ENCODE data around the gene FEM1B. TPM values are rescaled to one million over a fixed set of nuclear protein-coding genes. Genes with fewer than 3 reads are reported as not detected.
"Not testable (repeated sequence)": the region's sequence is repeated elsewhere in the genome, so short reads cannot be mapped to it uniquely, and the experiment has no call there.

FEM1B gene
- total and polyA plus RNA-seq, 7 donors, result 11.4 to 64.2 (median 54.7) TPM

- TF ChIP-seq POLR2A (IDR thresholded peaks at IDR 0.05), result no peak
- TF ChIP-seq, protein P1, sequence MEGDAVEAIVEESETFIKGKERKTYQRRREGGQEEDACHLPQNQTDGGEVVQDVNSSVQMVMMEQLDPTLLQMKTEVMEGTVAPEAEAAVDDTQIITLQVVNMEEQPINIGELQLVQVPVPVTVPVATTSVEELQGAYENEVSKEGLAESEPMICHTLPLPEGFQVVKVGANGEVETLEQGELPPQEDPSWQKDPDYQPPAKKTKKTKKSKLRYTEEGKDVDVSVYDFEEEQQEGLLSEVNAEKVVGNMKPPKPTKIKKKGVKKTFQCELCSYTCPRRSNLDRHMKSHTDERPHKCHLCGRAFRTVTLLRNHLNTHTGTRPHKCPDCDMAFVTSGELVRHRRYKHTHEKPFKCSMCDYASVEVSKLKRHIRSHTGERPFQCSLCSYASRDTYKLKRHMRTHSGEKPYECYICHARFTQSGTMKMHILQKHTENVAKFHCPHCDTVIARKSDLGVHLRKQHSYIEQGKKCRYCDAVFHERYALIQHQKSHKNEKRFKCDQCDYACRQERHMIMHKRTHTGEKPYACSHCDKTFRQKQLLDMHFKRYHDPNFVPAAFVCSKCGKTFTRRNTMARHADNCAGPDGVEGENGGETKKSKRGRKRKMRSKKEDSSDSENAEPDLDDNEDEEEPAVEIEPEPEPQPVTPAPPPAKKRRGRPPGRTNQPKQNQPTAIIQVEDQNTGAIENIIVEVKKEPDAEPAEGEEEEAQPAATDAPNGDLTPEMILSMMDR (IDR thresholded peaks at IDR 0.05), result no peak
- TF ChIP-seq POLR2AphosphoS5 (IDR thresholded peaks at IDR 0.05), result no peak
- TF ChIP-seq EP300 (IDR thresholded peaks at IDR 0.05), result no peak
- 48 to 60% methylated on average over 6 of the region's 6 CpGs for WGBS, 2 donors
- H3K36me3 ChIP-seq, result no peaks in the 10 kb centered on the region
- intact Hi-C loops (cut with DNase I), result loop anchor here (5.0 kb wide), 1 partner anchor 712 kb away; the partner anchor contains the start of gene C15orf61
- peaks cover 0 to 7% (median 7%) of the 10 kb centered on the region in 4 donors for H3K4me1 ChIP-seq
- no peak overlapping the region for H3K27ac ChIP-seq
- H3K9me3 ChIP-seq, result no peaks in the 10 kb centered on the region
- no peaks in the 10 kb centered on the region for H3K27me3 ChIP-seq
- no peak overlapping the region for H3K4me3 ChIP-seq
- no peak for DNase-seq
These were observed 43.5 kb upstream of the FEM1B start for GRCh38 chr15:68234060-68234459.

GRCh38 chr15:68234520-68234919, 43.0 kb upstream of the FEM1B start:
- H3K27ac ChIP-seq, H3K9me3 ChIP-seq, H3K27me3 ChIP-seq, DNase-seq, H3K4me3 ChIP-seq, H3K36me3 ChIP-seq, H3K4me1 ChIP-seq: not testable (repeated sequence)
- 92 to 94% methylated on average over 9 of the region's 9 CpGs for WGBS, 2 donors
- intact Hi-C loops (cut with DNase I), result loop anchor here (5.0 kb wide), 1 partner anchor 712 kb away; the partner anchor contains the start of gene C15orf61

DNA sequence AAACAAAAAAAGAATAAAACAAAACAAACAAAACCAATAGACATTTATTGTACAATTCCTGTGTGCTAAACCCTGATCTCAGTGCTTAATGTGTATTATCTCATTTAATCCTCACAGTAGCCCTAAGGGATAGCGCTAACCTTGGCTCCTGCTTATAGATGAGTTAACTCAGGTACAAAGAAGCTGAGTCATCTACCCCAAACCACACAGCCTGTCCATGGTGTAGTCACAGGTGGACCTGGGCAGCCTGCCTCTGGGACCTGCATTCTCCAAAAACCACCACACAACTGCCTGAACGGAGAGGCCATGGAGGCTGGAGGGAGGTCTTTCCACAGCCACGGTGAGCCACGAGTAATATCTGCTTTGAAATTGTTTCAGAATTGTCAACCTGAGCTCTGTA, 42.5 kb upstream of the FEM1B start:
- Histone ChIP-seq H3K4me3 (no peak overlapping the region), H3K27ac (no peak overlapping the region), H3K4me1 (peaks cover 0 to 6% (median 4%) of the 10 kb centered on the region in 4 donors), H3K36me3 (no peaks in the 10 kb centered on the region), H3K27me3 (no peaks in the 10 kb centered on the region), H3K9me3 (no peaks in the 10 kb centered on the region)
- DNase-seq, result no peak
- TF ChIP-seq EP300 (IDR thresholded peaks at IDR 0.05), result no peak
- TF ChIP-seq POLR2AphosphoS5 (IDR thresholded peaks at IDR 0.05), result no peak
- TF ChIP-seq, protein P1 (IDR thresholded peaks at IDR 0.05), result no peak
- TF ChIP-seq POLR2A (IDR thresholded peaks at IDR 0.05), result no peak
- intact Hi-C loops (cut with DNase I), result no loop called here
- 92% methylated on average over 4 of the region's 4 CpGs for WGBS, 2 donors

DNA sequence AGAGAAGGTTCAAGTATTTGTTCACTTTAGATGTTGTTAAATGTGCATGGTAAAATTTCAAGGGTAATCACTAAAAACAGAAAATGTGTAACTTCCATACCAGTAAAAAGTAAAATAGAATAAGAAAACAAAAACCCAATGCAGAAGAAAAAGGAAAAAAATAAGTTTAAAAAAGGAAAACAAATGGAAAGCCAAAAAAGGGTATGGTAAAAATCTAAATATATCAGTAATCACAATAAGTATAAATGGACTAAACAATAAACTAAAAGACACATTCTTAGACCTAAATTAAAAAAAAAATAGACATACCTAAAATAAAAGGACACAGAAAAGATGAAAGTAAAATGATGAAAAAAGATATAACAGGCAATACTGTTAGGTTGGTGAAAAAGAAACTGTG, 38.5 kb upstream of the FEM1B start:
- Histone ChIP-seq H3K4me3 (no peak overlapping the region), H3K9me3 (peaks cover 0 to under 1% (median under 1%) of the 10 kb centered on the region in 4 donors), H3K36me3 (no peaks in the 10 kb centered on the region), H3K27ac (no peak overlapping the region), H3K27me3 (no peaks in the 10 kb centered on the region), H3K4me1 (no peaks in the 10 kb centered on the region)
- intact Hi-C loops (cut with DNase I), result no loop called here
- no peak for DNase-seq
- TF ChIP-seq POLR2A (IDR thresholded peaks at IDR 0.05), result no peak
- no peak for TF ChIP-seq POLR2AphosphoS5 (IDR thresholded peaks at IDR 0.05)
- TF ChIP-seq EP300 (IDR thresholded peaks at IDR 0.05), result no peak
- TF ChIP-seq, protein P1 (IDR thresholded peaks at IDR 0.05), result no peak

- Histone ChIP-seq H3K4me3 (no peak overlapping the region), H3K27me3 (no peaks in the 10 kb centered on the region), H3K27ac (no peak overlapping the region), H3K4me1 (no peaks in the 10 kb centered on the region), H3K36me3 (no peaks in the 10 kb centered on the region), H3K9me3 (peaks cover 0 to 3% (median 1%) of the 10 kb centered on the region in 4 donors)
- intact Hi-C loops (cut with DNase I), result no loop called here
- WGBS, 2 donors, result 86 to 88% methylated on average over 5 of the region's 5 CpGs
- TF ChIP-seq, protein P1 (IDR thresholded peaks at IDR 0.05), result no peak
- TF ChIP-seq POLR2A (IDR thresholded peaks at IDR 0.05) (no peak), POLR2AphosphoS5 (IDR thresholded peaks at IDR 0.05) (no peak), EP300 (IDR thresholded peaks at IDR 0.05) (no peak)
- no peak for DNase-seq
These were observed 36.2 kb upstream of the FEM1B start for GRCh38 chr15:68241088-68241935.

Data from sigmoid colon (tissue), 7 donors.